Spinal cord (tissue), 10 donors: Measurements from ENCODE around the gene GADD45B. TPM values are rescaled to one million over a fixed set of nuclear protein-coding genes. Genes with fewer than 3 reads are reported as not detected.
"Not testable (repeated sequence)": the region's sequence is repeated elsewhere in the genome, so short reads cannot be mapped to it uniquely, and the experiment has no call there.

Experiments
- DNase-seq, 6 donors: peaks; one replicate each; pipeline versions ENCODE4 v3.0.0 to v3.0.0-alpha.2; 2013 to 2015; ENCODE audit warnings: low spot score in 6 of 6, low read depth in 4 of 6
- H3K27ac ChIP-seq: one replicate; pipeline ENCODE4 v1.5.1; 2013; ENCODE audit warnings: low read depth, low read length, control low read depth
- H3K27me3 ChIP-seq: one replicate; pipeline ENCODE4 v1.6.1; 2013; ENCODE audit warnings: low read length; ENCODE audit not compliant: control insufficient read depth, insufficient read depth
- H3K36me3 ChIP-seq: one replicate; pipeline ENCODE4 v1.6.1; 2013; ENCODE audit warnings: low read length; ENCODE audit not compliant: control insufficient read depth, insufficient read depth
- H3K4me1 ChIP-seq: one replicate; pipeline ENCODE4 v1.6.1; 2013; ENCODE audit warnings: low read length; ENCODE audit not compliant: control insufficient read depth, insufficient read depth
- H3K4me3 ChIP-seq: one replicate; pipeline ENCODE4 v1.5.1; 2013; ENCODE audit warnings: low read depth, low read length, control low read depth
- H3K9me3 ChIP-seq: one replicate; pipeline ENCODE4 v1.6.1; 2013; ENCODE audit warnings: low read length; ENCODE audit not compliant: control insufficient read depth, insufficient read depth
- WGBS: methylation state at CpG from one replicate; pipeline ENCODE4 v1.1.5; 2013; ENCODE audit warnings: missing lambda C conversion rate; ENCODE audit not compliant: insufficient coverage; 5-methylcytosine and 5-hydroxymethylcytosine counted together
- polyA plus RNA-seq, 2 donors: library from polyadenylated mRNA; unstranded; fragments of 120-200 nt; gene quantifications; one replicate each; pipeline ENCODE4 v1.2.1, GENCODE V29; 2013; ENCODE audit not compliant: insufficient read length in 2 of 2
- total RNA-seq, 2 donors: library from RNA; depleted of rRNA in 1 of 2; stranded (reverse); fragments of 120-200 nt in 1 of 2; fragments of >200 nt in 1 of 2; gene quantifications; one replicate each; pipeline versions ENCODE4 v1.2.3 to v1.2.4, GENCODE V29; 2013 to 2014
- donor health status: healthy.

GADD45B gene
- total and polyA plus RNA-seq, 4 donors: 5.3 to 50.1 (median 17.7) TPM

GRCh38 chr19:2506656-2507055 is 30.7 kb downstream of the GADD45B start:
- not testable (repeated sequence) for H3K4me1 ChIP-seq, H3K9me3 ChIP-seq, H3K27me3 ChIP-seq, DNase-seq, H3K4me3 ChIP-seq, H3K36me3 ChIP-seq, H3K27ac ChIP-seq
- WGBS: 100% methylated on average over 2 of the region's 8 CpGs

GRCh38 chr19:2507109-2507508 is 31.2 kb downstream of the GADD45B start:
- 47% methylated on average over 9 of the region's 12 CpGs for WGBS
- H3K4me3 ChIP-seq: no peak overlapping the region
- H3K36me3 ChIP-seq: peaks cover 13% of the 10 kb centered on the region
- no peak overlapping the region for H3K27ac ChIP-seq
- no peaks in the 10 kb centered on the region for H3K9me3 ChIP-seq
- DNase-seq: peak in 1 of 6 donors; percentile 59
- no peaks in the 10 kb centered on the region for H3K27me3 ChIP-seq
- H3K4me1 ChIP-seq: no peaks in the 10 kb centered on the region

DNA sequence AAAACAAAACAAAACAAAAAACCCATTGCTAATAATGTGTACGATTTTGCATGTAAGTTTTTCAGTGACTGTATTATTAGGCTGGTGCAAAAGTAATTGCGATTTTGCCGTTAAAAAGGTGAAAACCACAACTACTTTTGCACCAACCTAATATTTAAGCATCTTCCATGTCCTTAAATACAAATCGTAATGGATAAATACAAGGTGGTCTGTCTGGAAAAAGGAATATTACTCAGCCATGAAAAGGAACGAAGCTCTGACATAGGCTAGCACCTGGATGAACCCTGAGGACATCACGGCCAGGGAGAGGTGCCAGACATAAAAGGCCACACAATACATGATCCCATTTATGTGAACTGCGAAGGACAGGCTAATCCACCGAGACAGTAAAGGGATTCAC is 33.2 kb downstream of the GADD45B start:
- Histone ChIP-seq H3K27me3 (no peaks in the 10 kb centered on the region), H3K36me3 (peaks cover 23% of the 10 kb centered on the region), H3K4me1 (no peaks in the 10 kb centered on the region), H3K4me3 (no peak overlapping the region), H3K9me3 (no peaks in the 10 kb centered on the region), H3K27ac (no peak overlapping the region)
- WGBS: 93% methylated on average over 2 of the region's 8 CpGs
- DNase-seq: no peak

- Histone ChIP-seq H3K27ac (no peak overlapping the region), H3K27me3 (no peaks in the 10 kb centered on the region), H3K9me3 (no peaks in the 10 kb centered on the region), H3K4me3 (no peak overlapping the region), H3K36me3 (peaks cover 27% of the 10 kb centered on the region), H3K4me1 (no peaks in the 10 kb centered on the region)
- WGBS: 90% methylated on average over 14 of the region's 22 CpGs
- no peak for DNase-seq
Measured at GRCh38 chr19:2511570-2511969, 35.6 kb downstream of the GADD45B start.

DNA sequence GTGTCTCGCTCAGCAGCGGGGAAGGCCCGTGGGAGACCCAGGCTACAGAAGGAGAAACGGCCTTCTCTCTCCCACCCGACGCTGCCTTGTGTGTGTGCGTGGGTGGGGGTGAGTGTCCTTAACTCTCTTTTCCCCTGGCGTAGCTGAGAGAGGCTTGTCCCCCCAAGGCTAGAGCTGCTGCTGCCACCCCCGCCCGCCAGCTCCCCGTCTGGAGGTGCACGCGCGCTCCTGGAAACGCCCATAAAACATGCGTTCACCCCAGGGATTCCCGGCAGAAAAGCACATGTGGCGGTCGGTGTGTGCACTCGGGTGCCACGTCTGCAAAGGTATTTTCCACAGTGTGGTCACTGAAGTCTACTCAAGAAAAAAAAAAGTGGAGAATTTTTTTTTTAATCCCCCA is 36.1 kb downstream of the GADD45B start:
- Histone ChIP-seq H3K27me3 (no peaks in the 10 kb centered on the region), H3K4me1 (no peaks in the 10 kb centered on the region), H3K36me3 (peaks cover 32% of the 10 kb centered on the region), H3K4me3 (no peak overlapping the region), H3K27ac (no peak overlapping the region), H3K9me3 (no peaks in the 10 kb centered on the region)
- DNase-seq: no peak
- 79% methylated on average over 17 of the region's 21 CpGs for WGBS

GRCh38 chr19:2512523-2513431 is 36.9 kb downstream of the GADD45B start:
- H3K9me3 ChIP-seq: no peaks in the 10 kb centered on the region
- WGBS: 67% methylated on average over 31 of the region's 41 CpGs
- H3K27ac ChIP-seq: no peak overlapping the region
- DNase-seq: no peak
- no peaks in the 10 kb centered on the region for H3K27me3 ChIP-seq
- no peak overlapping the region for H3K4me3 ChIP-seq
- peaks cover 33% of the 10 kb centered on the region for H3K36me3 ChIP-seq
- H3K4me1 ChIP-seq: no peaks in the 10 kb centered on the region

DNA sequence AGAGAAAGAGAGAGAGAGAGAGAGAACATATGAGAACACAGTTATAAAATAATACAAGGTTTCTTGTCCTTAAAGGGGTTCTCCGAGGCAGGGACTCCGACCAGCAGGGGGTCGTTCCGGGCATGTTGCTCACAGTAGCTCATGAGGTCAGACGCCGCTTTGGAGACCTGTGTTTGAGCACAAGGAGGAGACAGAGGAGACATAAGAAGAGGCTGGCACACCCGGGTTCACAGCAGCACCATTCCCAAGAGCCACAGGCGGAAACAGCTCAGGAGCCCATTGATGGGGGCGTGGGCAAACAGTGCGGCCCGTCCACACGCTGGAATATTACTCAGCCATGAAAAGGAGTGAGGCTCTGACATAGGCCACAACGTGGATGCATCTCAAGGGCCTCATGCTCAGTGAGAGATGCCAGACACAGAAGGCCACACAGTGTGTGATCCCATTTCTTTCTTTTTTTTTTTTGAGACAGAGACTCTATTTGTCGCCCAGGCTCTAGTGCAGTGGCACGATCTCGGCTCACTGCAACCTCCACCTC is 39.1 kb downstream of the GADD45B start:
- H3K4me1 ChIP-seq: peaks cover 5% of the 10 kb centered on the region
- H3K9me3 ChIP-seq: no peaks in the 10 kb centered on the region
- WGBS: 93% methylated on average over 15 of the region's 16 CpGs
- H3K36me3 ChIP-seq: peaks cover 41% of the 10 kb centered on the region
- no peaks in the 10 kb centered on the region for H3K27me3 ChIP-seq
- H3K4me3 ChIP-seq: no peak overlapping the region
- DNase-seq: no peak
- H3K27ac ChIP-seq: no peak overlapping the region

DNA sequence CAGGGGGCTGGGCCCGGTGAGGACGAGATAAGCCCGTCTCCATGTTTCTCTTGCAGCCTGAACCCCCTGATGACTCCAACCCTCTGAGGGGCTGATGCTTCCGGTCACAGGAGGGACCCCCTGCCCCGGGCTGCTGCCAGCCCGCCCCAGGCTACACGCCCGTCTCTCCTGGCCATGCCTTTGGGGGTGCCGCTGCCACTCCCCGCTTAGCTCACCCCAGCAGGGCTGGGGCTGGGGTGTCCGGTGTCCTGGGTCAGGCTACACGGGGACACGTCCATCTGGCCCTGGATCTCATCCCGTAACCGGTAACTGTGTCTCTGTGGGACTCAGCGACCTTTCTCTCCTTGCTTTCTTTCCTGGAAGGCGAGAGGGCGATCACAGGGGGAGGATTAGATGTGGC is 40.8 kb downstream of the GADD45B start:
- Histone ChIP-seq H3K27ac (no peak overlapping the region), H3K27me3 (no peaks in the 10 kb centered on the region), H3K4me3 (no peak overlapping the region), H3K9me3 (no peaks in the 10 kb centered on the region), H3K36me3 (peaks cover 36% of the 10 kb centered on the region), H3K4me1 (peaks cover 10% of the 10 kb centered on the region)
- DNase-seq: no peak
- WGBS: 80% methylated on average over 16 of the region's 18 CpGs

DNA sequence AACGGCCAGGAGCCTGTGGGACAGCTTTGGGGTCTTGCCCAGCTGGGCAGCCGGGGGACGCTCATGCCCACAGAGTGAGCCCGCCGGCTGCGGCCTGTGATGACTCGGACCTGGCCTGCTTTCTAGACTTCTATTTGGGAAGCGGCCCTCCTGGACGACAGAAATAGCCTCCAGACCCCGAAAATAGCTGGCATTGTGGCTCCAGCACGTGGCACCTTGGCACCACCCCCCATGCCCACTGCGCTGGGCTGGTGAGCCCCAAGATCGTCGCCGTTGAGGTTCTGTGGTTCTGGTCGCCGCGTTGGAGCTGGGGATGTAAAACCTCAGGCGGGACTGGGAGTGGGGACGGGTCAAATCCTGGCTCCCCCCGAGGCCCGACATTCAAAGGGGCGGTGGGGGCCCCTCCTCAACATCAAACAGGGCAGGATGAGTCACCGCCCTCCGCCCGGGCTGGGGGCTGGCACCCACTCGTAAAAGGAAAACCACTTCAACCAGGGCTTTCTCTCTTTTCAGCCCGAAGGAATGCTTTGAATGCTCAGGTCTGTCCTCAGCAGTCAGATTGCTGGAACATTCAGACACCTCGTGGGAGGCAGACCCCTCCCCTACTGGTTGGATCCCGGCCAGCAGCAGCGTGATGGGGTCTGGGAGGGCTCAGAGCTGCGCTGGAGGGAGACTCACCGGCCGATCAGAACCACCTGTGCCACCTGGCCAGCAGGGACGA is 42.1 kb downstream of the GADD45B start:
- H3K9me3 ChIP-seq: no peaks in the 10 kb centered on the region
- peaks cover 10% of the 10 kb centered on the region for H3K4me1 ChIP-seq
- no peak overlapping the region for H3K4me3 ChIP-seq
- no peak overlapping the region for H3K27ac ChIP-seq
- H3K27me3 ChIP-seq: no peaks in the 10 kb centered on the region
- H3K36me3 ChIP-seq: peaks cover 28% of the 10 kb centered on the region
- DNase-seq: no peak
- 66% methylated on average over 31 of the region's 35 CpGs for WGBS
